Sciatic nerve (tissue), 2 donors: ENCODE measurements around the gene NISCH. TPM values are rescaled to one million over a fixed set of nuclear protein-coding genes. Genes with fewer than 3 reads are reported as not detected.

Experiments
- ATAC-seq: fragments of 200-7000 bp; cut with Tn5 transposase; one replicate; pipeline ENCODE4 v1.9.1; 2020; ENCODE audit warnings: mild to moderate bottlenecking, moderate library complexity
- DNase-seq: peaks from one replicate; pipeline ENCODE4 v3.0.0-alpha.2; 2020; ENCODE audit warnings: low spot score
- intact Hi-C: fragments of 100-400 bp; cut with DNase I; formaldehyde crosslinking; loops from one replicate; pipeline ENCODE4 v1.14.2; 2022
- total RNA-seq: library from RNA; stranded (reverse); fragmentation: NEBNext Ultra II Directional; extraction: Animal tissue kit (Norgen Biotek cat#: 25700); gene quantifications from one replicate; pipeline ENCODE4 v1.2.1, GENCODE V29; 2021
- donor health status: DM: no; HTN: no; CAD: no.
- donor health status: DM: no; HTN: no; CAD: no.

Gene NISCH
- total RNA-seq, 1 donor from 2014 or later = 163 TPM

GRCh38 chr3:52433996-52434479 lies 21.4 kb upstream of the NISCH start:
- intact Hi-C loops = no loop called here
- DNase-seq = peak; percentile 26
- no peak for ATAC-seq

GRCh38 chr3:52434491-52435115 lies 20.8 kb upstream of the NISCH start:
- DNase-seq = peak; percentile 48
- intact Hi-C loops = no loop called here
- no peak for ATAC-seq

- DNase-seq (peak; percentile 56), ATAC-seq (no peak)
- intact Hi-C loops = no loop called here
These were observed 19.9 kb upstream of the NISCH start for GRCh38 chr3:52435246-52436101.

- peak; percentile 53 for DNase-seq
- ATAC-seq = peak; percentile 75
- intact Hi-C loops = no loop called here
These were observed 18.8 kb upstream of the NISCH start for GRCh38 chr3:52436500-52437149.

DNA sequence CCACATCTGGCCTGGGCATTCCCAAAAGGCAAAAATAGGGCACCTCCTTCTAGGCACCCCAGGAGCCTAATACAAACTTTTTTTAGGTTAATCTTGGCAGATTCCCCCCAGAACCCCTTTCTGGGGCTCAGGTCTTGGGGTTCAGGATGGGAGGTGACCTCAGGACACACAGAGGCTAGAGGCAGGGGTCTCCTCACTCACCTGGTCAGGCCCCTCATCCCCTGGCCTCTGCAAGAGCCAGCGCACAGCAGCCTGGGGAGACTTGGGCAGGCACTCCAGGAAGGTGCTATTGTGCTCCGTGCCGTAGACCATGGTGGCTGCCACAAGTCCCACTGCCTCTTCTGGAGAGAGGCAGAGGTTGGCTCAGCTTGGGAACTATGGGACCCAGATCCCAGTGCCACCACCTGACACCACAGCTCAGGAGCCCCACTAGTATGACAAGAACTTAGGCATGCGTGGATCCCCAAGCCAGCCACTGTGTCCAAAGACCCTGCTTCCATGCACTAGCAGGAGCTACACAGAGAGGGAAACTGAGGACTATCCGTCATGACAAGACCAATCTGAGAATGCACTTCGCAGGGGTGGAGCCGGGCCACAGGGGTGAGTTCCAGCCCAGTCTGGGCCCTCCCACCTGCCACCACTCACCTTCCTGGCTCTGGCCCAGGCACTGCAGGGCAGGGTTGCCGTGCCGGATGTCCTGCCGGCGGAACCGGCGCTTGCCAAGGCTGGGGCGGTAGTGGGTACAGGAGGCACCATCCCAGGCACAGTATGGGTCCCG lies 17.9 kb upstream of the NISCH start:
- DNase-seq (peak; percentile 54), ATAC-seq (no peak)
- intact Hi-C loops = no loop called here

GRCh38 chr3:52438104-52438376 lies 17.4 kb upstream of the NISCH start:
- no peak for DNase-seq
- intact Hi-C loops = no loop called here
- no peak for ATAC-seq

GRCh38 chr3:52438579-52439425 lies 16.6 kb upstream of the NISCH start:
- intact Hi-C loops = no loop called here
- ATAC-seq (no peak), DNase-seq (peak; percentile 37)

DNA sequence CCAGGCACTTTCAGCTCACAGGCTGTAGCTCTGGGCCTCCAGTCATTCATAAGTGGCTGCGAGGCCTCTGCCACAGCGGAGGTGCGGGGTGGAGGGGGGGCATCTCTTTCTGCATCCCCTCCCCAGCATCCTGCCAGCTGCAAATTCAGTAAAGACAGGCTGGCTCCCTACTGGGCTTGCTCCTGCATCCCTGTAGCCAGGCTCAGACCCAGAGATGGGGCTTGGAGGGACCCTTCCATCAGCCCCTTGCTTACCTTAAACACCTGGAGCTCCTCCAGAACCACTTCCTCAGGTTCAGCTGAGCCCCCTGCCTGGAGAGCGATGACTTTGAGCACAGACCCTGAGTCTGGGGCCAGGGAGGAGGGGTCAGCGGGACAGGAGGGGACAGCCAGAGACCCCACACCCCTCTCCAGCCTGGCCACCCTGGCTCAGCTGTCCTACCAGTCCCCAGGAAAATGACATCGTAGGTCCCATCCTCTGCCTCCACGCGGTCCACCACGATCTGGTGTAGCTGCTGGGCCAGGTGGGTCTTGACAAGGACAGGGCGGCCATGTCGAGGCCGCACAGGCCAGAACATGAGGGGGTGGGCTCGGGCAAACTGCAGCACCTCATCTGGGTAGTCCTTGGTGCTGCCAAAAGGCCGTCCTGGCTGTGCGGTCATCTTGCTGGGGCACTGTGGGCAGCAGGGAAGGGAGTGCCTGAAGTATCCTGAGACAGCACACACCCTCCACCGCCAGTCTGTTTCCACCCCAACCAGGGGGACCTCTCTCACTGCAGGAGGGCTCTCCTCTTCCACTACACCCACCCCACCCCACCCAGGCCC lies 15.8 kb upstream of the NISCH start:
- DNase-seq (peak; percentile 49), ATAC-seq (no peak)
- intact Hi-C loops = no loop called here

GRCh38 chr3:52440249-52440551 lies 15.2 kb upstream of the NISCH start:
- intact Hi-C loops = no loop called here
- no peak for ATAC-seq
- DNase-seq = peak; percentile 42

DNA sequence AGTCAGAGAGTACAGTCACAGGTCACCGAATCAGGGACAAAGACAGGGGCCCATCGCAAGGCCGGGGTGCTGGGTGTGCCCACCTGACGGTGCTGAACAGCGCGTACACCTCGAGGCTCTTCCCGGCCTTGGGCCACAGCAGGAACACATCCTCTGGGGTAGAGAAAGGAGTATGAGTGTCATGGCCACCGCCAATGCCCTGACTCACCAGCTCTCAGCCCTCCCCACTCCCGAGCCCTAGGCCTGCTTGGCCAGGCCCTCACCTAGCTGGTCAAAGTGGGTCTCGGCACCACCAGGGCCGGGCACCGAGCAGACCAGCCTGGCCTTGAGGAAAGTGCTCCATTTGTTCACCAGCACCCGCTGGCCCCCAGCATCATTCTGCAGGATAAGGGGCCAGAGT lies 14.7 kb upstream of the NISCH start:
- ATAC-seq (no peak), DNase-seq (no peak)
- intact Hi-C loops = no loop called here

- intact Hi-C loops = no loop called here
- ATAC-seq (no peak), DNase-seq (no peak)
These were observed 14.2 kb upstream of the NISCH start for GRCh38 chr3:52441091-52441771.

DNA sequence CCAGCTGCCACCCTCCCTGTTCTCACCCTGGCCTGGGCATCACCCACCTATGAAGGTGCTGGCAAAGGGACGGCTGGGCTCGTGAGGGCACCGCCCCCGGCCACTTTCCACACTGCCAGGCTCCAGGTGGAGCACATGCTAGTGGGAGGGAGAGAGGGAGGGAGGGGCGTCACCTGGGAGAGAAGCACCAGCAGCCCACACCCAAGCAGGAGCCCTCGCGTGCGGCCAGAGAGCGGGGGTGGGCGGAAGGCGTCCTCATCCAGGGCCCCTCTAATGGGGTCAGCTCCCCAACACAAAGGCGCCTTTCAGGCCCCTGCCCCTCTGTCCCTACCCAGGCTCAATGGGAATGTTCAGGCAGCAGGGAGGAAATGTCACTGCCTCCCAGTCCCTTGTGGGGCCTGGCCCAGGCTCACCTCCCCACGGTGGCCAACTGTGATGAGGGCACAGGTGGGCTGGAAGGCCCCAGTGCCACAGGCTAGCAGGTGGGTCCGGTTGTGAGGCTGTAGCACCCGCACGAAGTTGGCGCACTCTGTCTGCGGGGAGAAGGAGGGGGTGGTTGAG lies 13.6 kb upstream of the NISCH start:
- ATAC-seq (no peak), DNase-seq (no peak)
- intact Hi-C loops = no loop called here

- no peak for ATAC-seq
- DNase-seq = no peak
These were observed 12.8 kb upstream of the NISCH start for GRCh38 chr3:52442409-52443267.

GRCh38 chr3:52443268-52443610 lies 12.2 kb upstream of the NISCH start:
- ATAC-seq = no peak
- DNase-seq = no peak
- intact Hi-C loops = no loop called here

More at GRCh38 chr3:52442409-52443267, 12.8 kb upstream of the NISCH start:
- intact Hi-C loops = no loop called here

- no peak for ATAC-seq
- intact Hi-C loops = no loop called here
These were observed 11.4 kb upstream of the NISCH start for GRCh38 chr3:52443791-52444687.

More at GRCh38 chr3:52443791-52444687, 11.4 kb upstream of the NISCH start:
- no peak for DNase-seq
